DMS114 treated with DMSO at 0.1 percent for 48 hours (cell line): ENCODE results near the gene SWAP70.

Experiments
- DNase-seq: peaks from one replicate; lab custom pipeline; 2025; ENCODE audit not compliant: unreplicated experiment; lab: John Stamatoyannopoulos, UW

The SWAP70 gene

GRCh38 chr11:9748361-9748970, 84.6 kb downstream of the SWAP70 start:
- DNase-seq, result peak; percentile 42

- DNase-seq, result no peak
Measured at GRCh38 chr11:9750551-9750950, 86.7 kb downstream of the SWAP70 start.

GRCh38 chr11:9752091-9752490, 88.2 kb downstream of the SWAP70 start:
- no peak for DNase-seq

GRCh38 chr11:9753021-9753420, 89.1 kb downstream of the SWAP70 start:
- no peak for DNase-seq

DNA sequence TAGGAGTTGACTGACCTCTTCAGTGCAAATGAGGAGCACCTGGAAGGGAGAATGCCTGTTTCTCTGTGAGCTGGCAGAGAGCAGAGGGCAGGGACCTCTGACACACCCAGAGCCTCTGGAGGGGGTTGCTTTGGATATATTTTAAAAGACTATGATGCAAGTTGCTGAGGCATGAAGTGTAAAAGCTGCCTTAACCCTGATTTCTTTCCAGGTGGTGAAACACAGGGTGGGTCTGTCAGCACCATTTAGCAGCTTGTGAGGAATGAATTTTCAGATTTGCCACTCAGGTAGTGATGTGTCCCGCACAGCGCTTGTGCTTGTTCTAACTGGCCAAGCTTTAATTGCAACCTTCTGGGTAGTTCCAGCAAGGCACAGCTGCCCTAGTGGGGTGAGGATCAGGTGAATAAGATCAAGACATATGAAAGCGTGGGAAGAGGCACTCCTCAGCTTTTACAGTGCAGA, 90.2 kb downstream of the SWAP70 start:
- DNase-seq, result no peak

GRCh38 chr11:9755561-9756185, 91.8 kb downstream of the SWAP70 start:
- no peak for DNase-seq

GRCh38 chr11:9756461-9756860, 92.6 kb downstream of the SWAP70 start:
- no peak for DNase-seq

- no peak for DNase-seq
Measured at GRCh38 chr11:9756878-9757277, 93.0 kb downstream of the SWAP70 start.

DNA sequence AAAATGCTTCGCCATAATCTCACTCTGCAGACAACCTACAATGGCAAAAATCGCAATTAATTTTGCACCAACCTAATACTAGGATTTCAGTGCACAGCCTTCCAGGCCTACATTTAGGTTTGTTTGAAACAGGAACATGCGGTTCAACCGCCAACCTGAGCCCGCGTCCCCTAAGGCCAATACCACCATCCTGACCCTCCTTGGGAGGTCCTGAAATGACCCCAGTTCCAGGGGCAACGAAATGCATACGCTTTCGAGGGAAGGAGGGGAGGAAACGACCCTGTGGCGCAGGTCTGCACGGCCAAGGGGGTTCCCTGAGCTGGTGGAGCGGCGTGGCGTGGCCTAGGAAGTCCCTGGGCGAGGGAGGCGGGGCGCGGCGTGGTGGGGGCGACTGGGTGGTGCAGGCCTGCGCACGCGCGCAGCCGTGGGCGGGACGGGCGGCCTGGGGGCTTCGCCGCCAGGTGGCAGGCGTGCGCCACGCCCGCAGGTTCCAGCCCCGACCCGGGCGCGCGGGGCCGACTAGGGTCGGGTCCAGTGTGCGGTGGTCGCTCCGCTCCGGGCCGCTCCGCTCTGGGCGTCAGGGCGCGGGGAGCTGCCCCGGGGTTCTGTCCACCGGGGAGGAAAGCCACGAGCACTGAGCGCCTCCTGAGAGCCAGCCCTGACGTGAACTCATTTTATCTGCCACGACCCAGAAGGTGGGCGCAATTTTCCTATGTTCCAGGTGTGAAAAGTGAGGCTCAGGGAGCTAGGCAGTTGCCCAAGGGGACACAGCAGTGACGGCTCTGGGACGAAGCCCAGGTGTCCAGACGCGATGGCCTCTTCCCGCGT, 94.1 kb downstream of the SWAP70 start:
- DNase-seq, result peak; percentile 25

DNA sequence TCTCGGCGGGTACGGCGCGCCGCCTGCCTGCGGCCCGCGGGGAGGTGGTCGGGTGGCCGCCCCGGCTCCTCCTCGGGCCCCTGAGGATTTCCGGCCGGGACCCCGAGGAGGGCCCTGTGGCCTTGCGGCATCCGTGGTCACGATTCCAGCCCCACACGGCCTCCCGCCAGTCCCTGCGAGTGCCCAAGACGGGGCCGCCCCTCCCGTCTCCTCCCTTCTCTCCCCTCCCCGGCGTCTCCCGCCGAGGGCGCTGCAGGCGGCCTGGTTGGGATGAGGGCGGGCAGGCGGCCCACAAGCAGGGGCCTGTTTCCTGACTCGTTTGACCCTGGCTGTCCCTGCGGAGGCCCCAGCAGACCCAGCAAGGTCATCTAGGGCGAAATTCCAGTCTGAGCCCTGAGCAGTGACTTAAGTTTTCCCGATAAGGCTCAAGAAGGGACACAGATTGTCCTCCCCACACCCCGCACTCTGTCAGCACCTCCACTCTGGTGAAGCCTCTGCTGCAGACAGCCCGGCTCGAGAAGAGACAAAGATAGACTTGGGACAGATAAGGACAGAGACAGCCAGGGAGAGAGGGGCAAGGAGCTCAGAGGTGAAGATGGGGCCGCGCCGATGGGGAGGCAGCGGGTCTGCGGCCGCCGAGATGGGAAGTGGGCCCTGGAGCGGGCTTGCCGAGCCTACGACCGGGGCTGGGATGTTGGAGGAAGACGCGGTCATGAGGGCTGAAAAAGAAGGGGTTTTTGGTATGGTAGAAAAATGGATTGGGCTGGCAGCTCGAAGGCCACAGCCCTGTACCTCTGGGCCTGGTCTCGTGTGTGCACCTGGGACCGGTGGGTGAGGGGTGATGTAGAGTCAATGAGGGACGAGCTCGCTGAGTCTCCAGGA, 95.0 kb downstream of the SWAP70 start:
- no peak for DNase-seq

DNA sequence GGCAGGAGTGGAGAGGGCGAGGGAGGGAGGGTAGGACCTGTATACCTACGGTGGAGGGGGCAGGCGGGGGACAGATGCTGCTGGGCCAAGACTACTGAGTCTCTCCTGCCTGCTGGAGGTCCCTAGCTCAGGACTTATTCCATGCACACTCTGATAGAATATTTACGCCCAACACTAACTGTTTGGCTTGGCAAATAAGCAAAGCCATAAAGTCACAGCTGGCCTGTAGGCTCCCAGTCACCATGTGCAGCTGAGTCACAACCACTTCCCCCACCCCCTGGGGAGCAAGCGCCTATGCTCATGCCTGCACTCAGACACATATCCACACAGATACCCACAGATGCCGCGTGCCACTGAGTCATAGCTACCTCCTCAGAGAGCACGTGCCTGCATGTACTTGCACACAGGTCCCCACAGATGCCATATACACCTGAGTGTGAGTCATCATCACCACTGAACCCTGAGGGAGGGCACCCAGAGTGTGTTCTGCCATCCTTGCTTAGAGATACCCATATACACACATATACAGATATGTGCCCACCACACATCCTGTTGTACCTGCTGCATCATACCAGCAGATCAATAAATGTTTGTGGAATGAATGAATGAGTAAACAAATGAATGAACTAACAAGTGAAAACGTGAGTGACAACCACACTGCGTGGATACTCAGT, 95.8 kb downstream of the SWAP70 start:
- no peak for DNase-seq

GRCh38 chr11:9760193-9760575, 96.3 kb downstream of the SWAP70 start:
- no peak for DNase-seq

GRCh38 chr11:9761441-9761945, 97.6 kb downstream of the SWAP70 start:
- DNase-seq, result no peak

- no peak for DNase-seq
Measured at GRCh38 chr11:9762531-9762930, 98.7 kb downstream of the SWAP70 start.

GRCh38 chr11:9763301-9763700, 99.4 kb downstream of the SWAP70 start:
- DNase-seq, result no peak

GRCh38 chr11:9765320-9766101, 101.6 kb downstream of the SWAP70 start:
- no peak for DNase-seq

- no peak for DNase-seq
Measured at GRCh38 chr11:9769621-9770020, 105.7 kb downstream of the SWAP70 start.

- DNase-seq, result no peak
Measured at GRCh38 chr11:9771071-9771511, 107.2 kb downstream of the SWAP70 start.

GRCh38 chr11:9772218-9772617, 108.3 kb downstream of the SWAP70 start:
- no peak for DNase-seq

DNA sequence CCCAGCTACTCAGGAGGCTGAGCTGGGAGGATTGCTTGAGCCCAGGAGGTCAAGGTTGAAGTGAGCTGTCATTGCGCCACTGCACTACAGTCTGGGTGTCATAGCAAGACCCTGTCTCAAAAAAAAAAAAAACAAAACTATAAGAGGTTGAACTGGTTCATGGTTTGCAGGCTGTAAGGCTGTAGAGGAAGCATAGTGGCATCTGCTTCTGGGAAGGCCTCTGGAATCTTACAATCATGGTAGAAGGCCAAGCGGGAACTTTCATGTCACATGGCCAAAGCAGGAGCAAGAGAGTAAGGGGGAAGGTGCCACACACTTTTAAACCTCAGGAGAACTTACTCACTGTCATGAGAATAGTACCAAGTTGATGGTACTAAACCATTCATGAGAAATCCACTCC, 109.6 kb downstream of the SWAP70 start:
- no peak for DNase-seq
